ENCODE measurements around the gene SCMH1.
"Not testable (repeated sequence)": the region's sequence is repeated elsewhere in the genome, so short reads cannot be mapped to it uniquely, and the experiment has no call there.

The SCMH1 gene

DNA sequence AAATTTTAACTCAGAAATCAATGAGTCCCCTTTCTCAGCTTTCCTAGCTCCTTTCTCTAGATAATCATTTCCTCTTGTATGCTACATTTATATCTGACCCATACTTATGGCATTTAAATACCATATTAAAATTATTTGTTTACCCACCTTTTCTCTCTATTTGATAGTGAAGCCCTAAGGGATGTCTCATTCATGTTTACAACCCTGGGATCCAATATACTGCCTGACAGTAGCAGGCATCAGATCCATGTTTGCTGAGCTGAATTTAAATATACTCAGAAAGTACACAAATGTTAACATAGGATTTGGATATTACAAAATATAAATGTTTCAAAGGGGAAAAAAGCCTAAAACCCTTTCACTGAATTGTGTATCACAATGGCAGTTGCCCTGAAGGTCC lies 26.5 kb downstream of the SCMH1 start:
- DNase-seq (ENCODE audit: extremely low read depth in 1 of 2, low read depth in 1 of 2) = no peak

DNA sequence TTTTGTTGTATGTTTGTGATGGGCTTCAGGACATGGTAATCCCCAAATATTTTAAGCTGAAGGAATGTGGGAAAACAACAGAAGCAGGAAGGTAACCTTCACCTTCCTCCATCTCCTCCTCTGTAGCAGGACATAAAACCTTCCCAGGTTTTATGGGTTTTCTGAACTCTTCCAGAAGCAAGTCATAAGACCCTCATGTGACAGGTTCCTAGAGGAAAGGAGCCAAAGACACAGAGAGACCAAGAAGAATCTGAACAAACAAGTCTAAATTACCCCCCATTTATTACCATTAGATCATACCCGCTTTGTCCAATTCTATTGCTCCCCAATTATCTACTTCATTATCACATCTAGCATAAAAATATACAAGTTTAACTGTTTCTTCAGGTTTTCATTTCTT lies 28.8 kb downstream of the SCMH1 start:
- DNase-seq (ENCODE audit: extremely low read depth in 1 of 2, low read depth in 1 of 2) = no peak

DNA sequence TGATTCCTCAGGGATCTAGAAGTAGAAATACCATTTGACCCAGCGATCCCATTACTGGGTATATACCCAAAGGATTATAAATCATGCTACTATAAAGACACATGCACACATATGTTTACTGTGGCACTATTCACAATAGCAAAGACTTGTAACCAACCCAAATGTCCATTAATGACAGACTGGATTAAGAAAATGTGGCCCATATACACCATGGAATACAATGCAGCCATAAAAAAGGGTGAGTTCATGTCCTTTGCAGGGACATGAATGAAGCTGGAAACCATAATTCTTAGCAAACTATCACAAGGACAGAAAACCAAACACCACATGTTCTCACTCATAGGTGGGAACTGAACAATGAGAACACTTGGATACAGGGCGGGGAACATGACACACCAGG lies 30.5 kb downstream of the SCMH1 start:
- not testable (repeated sequence) for DNase-seq (ENCODE audit: extremely low read depth in 1 of 2, low read depth in 1 of 2)

DNA sequence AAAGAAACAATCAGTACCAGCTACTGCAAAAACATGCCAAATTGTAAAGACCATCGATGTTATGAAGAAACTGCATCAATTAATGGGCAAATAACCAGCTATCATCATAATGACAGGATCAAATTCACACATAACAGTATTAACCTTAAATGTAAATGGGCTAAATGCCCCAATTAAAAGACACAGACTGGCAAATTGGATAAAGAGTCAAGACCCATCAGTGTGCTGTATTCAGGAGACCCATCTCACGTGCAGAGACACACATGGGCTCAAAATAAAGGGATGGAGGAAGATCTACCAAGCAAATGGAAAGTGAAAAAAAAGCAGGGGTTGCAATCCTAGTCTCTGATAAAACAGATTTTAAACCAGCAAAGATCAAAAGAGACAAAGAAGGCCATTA lies 35.1 kb downstream of the SCMH1 start:
- DNase-seq (ENCODE audit: extremely low read depth in 1 of 2, low read depth in 1 of 2) = not testable (repeated sequence)

DNA sequence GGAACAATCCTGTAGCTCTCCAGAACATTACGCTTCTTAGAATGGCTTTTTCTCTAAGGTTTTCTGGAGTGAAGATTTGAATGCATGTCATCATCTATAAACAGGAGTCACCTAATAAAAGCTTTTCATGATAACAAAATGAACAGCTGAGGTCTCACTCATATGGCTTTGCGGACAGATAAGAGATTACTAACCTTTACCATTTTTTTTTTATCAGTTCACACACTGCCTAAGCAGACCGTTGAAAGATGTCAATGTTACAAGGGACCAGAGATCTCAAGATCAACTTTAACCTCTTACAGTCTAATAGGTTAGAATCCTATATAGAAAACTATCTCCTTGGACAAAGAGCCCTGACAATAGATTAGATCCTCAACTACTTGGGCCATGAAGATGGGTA lies 41.4 kb downstream of the SCMH1 start:
- no peak for DNase-seq (ENCODE audit: extremely low read depth in 1 of 2, low read depth in 1 of 2)

DNA sequence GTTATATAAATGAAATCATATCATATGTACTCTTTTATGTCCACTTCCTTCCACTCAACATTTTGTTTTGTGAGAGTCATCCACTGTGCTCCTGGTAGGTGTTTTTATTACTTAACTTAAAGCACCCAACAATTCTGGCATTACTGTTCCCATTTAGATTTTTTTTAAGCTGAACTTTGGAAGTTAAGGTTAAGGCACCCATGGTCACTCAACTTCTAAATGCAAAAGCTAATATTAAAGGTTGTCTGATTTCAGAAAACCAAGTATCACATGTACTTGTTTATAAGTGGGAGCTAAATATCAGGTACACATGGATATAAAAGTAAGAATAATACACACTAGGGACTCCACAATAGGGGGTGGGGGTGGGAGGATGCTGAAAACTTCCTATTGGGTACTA lies 42.7 kb downstream of the SCMH1 start:
- no peak for DNase-seq (ENCODE audit: extremely low read depth in 1 of 2, low read depth in 1 of 2)

DNA sequence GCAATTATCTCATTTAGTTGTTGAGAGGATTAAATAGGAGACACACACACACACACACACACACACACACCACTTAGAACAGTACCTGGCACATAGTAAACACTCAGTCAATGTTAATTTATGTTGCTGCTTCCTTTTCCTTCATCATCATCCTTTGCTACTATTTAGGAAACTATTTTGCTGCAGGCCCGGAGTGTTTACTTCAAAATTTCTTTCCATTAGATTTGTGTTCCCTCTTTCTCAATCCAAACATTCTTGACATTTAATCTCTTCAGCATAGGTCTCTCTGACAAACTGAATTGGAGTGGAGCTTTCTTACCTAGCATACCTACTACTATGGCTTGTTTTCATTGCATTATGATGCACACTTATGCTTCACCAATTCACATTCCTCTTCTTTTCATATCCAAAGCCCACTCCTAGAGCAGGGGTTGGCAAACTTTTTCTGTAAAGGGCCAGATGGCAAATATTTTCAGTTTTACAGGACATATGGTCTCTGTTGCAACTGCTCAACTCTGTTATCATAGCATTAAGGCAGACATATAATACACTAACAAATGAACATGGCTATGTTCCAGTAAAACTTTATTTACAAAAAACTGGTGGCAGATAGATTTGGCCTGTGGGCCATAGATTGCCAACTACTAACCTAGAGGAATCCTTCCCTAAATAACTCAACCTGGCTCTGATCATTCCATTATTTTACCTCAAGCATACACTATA lies 49.5 kb downstream of the SCMH1 start:
- no peak for DNase-seq (ENCODE audit: extremely low read depth in 1 of 2, low read depth in 1 of 2)

DNA sequence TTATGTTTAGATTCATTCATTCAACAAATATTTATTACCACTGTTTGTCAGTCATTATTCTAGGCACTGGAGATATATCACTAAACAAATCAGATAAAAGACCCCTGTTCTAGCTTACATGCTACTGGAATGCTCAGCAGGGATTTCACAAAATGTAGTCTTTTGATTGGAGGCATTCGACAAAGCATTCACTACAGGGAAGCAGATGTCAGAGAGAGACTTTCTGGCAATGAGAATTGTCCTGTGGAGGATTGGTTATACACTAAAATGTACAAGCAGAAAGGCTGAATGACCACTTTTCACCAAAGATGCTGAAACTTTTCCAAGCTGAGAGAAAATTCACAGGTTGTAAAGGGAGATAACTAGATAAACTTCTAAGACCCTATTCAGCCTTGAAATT lies 57.7 kb downstream of the SCMH1 start:
- DNase-seq (ENCODE audit: extremely low read depth in 1 of 2, low read depth in 1 of 2) = no peak

DNA sequence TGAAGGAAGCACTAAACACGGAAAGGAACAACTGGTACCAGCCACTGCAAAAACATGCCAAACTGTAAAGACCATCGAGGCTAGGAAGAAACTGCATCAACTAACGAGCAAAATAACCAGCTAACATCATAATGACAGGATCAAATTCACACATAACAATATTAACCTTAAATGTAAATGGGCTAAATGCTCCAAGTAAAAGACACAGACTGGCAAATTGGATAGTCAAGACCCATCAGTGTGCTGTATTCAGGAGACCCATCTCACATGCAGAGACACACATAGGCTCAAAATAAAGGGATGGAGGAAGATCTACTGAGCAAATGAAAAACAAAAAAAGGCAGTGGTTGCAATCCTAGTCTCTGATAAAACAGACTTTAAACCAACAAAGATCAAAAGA lies 63.9 kb downstream of the SCMH1 start:
- not testable (repeated sequence) for DNase-seq (ENCODE audit: extremely low read depth in 1 of 2, low read depth in 1 of 2)

DNA sequence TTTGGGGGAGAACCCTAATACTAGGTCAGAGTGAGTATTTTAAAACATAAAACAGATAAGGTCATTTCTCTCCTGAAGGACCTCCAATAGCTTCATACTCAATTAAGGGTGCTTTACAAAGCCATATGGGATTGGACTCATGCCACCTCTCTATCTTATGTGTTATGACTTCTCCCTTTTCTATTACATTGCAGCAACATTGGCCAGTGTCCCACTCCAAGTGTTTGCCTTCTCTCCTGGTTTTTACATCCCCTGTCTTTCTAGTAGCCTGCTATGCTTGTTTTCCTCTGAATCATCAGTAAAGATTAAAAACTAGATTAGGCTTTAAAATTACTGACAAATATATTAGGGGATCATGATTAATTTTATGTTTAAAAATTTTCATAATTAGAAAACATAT lies 66.6 kb downstream of the SCMH1 start:
- DNase-seq (ENCODE audit: extremely low read depth in 1 of 2, low read depth in 1 of 2) = no peak

DNA sequence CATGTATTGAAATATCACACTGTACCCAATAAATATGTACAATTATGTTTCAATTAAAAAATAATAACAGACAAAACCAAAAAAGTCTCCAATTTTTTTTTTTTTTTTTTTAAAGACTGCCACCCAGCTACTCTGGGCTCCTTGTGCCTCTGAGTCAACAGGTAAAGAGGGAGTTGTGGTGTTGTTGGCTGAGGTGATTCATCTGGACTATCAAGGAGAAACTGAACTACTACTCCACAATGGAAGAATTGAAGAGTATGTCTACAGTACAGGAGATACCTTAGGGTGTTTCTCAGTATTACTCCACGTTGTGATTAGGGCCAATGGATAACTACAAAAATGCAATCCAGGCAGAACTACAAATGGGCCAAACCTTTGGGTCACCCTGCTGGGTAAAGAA lies 67.9 kb downstream of the SCMH1 start:
- no peak for DNase-seq (ENCODE audit: extremely low read depth in 1 of 2, low read depth in 1 of 2)

DNA sequence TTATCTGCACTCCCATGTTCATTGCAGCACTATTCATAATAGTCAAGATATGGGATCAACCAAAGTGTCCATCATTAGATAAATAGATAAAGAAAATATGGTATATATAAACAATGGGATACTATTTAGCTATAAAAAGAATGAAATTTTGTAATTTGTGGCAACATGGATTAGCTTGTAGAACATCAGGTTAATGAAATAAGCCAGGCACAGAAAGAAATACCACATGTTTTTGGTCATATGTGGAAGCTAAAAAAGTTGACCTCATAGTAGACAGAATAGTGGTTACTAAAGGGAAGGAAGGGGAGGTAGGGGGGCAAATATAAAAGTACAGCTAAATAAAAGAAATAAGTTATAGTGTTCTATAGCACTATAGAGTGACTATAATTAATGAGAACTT lies 68.5 kb downstream of the SCMH1 start:
- no peak for DNase-seq (ENCODE audit: extremely low read depth in 1 of 2, low read depth in 1 of 2)

DNA sequence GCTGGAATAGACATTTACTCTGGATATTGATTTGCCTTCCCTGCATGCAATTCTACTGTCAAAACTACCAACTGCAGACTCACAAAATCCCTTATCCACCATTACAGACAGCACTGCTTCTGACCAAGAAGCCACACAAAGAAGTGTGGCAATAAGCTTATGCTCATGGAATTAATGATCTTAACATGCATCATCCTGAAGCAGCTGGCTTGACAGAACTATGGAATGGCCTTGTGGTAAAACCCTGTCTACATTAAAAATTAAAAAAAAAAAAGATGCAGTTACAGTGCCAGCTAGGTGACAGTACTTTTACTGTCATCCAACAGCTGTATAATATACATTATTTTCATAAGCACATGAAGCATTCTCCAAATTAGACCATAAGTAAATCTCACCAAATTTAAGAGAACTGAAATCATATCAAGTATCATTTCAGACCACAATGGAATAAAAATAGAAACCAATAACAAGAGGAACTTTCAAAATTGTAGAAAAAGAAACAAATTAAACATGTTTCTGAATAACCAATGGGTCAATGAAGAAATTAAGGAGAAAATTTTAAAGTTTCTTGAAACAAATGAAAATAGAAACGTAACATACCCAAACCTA lies 70.7 kb downstream of the SCMH1 start:
- DNase-seq (ENCODE audit: extremely low read depth in 1 of 2, low read depth in 1 of 2) = no peak

DNA sequence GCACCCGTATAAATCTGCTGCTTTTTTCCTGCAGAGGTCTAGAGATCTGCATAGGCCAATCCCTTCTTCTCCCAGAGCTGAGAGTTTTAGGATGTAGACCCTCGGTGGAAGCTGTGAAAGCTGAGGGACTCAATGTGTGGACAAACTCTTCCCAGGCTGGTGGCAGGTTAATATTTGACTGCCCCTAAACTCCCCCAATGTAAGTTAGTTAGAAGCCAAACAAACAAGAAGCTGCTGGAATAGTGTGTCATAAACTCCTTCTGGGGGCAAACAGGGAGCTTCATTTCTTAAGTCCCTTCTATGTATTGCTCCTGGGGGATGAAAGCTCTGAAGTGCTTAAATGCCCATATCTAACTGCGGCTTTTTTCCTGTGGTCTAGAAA lies 72.3 kb downstream of the SCMH1 start:
- DNase-seq (ENCODE audit: extremely low read depth in 1 of 2, low read depth in 1 of 2) = no peak

DNA sequence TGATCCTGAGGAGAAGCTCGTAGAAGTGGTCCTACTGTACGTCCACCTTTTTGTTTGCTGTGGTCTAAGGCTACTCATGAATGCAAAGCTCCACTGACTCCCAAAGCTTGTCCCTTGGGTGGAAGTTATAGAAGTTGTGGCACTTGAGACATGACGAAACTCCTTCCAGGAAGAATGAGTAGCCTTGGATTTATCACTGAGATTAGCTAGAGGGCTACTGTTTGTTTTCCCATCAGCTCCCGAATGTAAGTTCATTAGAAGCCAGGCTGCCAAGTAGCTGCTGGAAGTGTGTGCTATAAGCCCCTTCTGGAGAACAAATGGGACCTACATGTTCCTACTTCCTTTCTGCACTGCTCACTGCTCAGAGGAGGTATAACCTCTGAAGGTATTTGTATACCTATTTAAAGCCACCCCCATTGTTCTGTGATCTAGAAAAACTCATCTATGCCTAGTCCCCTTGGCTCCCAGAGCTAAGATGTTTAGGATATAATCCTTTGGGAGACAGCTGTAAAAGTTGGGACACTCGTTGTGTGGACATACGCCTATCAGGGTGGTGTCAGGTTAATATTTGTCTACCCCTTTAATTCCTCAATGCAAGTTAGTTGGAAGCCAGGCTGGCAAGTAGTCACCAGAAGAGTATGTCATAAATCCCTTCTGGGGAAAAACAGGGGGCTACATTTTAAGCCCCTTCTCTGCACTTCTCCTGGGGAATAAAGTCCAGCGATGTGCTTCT lies 72.9 kb downstream of the SCMH1 start:
- DNase-seq (ENCODE audit: extremely low read depth in 1 of 2, low read depth in 1 of 2) = no peak

DNA sequence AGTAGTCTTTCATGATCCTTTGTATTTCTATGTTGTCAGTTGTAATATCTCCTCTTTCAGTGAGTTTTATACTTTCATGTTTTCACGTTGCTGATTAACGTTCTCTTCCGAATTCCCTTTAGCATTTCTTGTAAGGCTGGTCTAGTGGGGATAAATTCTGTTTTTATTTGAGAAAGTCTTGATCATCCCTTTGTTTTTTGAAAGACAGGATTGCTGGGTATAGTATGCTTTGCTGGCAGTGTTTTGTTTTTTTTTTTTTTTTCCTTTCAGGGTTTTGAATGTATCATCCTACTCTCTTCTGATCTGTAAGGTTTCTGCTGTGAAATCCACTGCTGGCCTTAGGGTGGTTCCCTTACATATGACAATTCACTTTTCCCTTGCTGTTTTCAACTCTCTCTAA lies 74.4 kb downstream of the SCMH1 start:
- DNase-seq (ENCODE audit: extremely low read depth in 1 of 2, low read depth in 1 of 2) = no peak

DNA sequence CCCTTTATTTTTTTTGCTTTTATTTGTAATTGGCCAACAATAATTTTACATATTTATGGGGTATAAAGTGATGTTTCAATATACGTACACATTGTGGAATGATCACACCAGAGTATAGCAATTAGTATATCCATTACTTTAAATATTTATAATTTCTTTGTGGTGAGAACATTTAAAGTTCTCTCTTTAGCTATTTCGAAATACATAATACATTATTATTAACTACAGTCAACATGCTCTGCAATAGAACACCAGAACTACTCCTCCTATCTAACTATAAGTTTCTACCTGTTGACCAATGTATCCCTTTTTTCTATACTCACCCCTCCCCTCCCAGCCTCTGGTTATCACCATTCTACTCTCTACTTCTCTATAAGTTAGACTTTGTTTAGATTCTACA lies 77.4 kb downstream of the SCMH1 start:
- no peak for DNase-seq (ENCODE audit: extremely low read depth in 1 of 2, low read depth in 1 of 2)

DNA sequence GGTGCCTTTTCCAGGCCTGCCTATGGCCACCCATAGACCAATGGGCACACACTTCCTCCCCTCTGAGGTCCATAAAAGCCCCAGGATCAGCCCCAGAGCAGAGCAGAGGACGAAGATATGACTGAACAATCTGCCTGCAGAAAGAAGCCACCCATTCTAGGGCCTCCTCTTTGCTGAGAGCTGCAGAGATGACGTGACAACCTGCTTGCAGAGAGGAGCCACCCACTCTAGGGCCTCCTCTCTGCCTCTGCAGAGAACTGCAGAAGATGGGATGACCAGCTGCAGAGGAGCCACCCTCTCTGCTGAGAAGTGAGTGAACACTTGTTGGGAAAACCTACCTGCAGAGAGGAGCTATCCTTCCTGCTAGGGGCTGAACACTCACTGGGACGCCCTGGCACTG lies 79.7 kb downstream of the SCMH1 start:
- no peak for DNase-seq (ENCODE audit: extremely low read depth in 1 of 2, low read depth in 1 of 2)

DNA sequence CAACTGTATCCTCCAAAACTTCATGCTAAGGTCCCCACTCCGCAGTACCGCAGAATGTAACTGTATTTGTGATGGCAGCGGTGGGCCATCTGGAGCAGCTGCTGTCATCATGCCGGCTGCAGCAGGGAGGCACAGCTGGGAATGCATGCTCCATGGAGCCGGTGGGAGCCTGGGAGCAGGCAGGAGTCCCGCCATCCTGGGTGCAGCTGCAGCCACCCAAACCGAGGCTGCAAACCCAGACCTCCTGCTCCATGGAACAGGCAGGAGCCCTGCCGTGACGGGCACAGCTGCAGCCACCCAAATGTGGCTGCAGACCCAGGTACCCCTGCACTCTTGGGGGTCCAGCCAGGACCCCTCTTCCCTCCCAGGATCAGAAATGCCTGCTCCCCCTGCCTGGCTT lies 80.3 kb downstream of the SCMH1 start:
- no peak for DNase-seq (ENCODE audit: extremely low read depth in 1 of 2, low read depth in 1 of 2)

DNA sequence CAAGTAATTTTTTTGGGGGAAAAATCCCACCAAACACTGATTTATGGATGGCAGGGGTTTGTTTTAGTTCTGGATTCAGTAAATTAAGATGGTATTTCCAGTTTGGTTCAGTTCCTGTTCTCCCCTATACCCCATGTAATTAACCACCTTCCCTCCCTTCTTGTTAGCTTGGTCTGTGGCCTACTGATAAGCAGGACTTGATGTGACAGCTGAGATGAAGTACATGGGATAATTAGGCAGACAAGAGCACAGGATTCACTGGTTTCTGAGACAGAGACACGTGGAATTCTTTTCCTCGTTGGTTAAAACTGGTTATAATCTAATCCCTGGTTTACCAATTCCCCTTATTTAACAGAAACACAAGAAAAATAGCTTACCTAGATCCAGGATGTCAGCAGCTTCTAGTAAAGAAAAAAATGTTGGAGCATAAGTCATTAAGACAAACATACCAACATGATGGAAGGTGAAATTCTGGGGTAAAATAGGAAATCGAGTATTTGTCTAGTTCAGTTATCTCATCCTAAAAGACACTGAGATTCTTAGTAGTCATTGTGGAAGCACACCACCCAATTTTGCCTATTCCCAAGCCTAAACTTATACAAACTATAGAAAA lies 81.5 kb downstream of the SCMH1 start:
- no peak for DNase-seq (ENCODE audit: extremely low read depth in 1 of 2, low read depth in 1 of 2)

DNA sequence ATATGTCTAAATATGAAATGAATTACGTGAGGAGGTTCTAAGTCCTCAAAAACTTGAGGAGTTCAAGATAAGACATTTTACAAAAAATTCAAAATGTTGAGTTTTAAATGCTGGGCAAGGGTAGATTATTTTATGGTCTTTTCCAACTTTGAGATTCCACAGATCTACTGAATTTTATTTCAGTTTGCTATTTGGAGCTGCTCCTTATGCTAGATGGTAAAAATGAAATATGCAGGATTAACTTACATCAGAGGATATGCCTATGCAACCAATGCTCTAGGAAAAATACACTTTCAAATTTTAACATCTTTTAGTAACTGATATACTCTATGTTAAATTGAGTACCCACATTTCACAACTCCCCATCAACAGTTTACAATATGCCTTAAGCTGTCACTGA lies 83.1 kb downstream of the SCMH1 start:
- no peak for DNase-seq (ENCODE audit: extremely low read depth in 1 of 2, low read depth in 1 of 2)
